ENCODE data around the gene TMEM273.

DNA sequence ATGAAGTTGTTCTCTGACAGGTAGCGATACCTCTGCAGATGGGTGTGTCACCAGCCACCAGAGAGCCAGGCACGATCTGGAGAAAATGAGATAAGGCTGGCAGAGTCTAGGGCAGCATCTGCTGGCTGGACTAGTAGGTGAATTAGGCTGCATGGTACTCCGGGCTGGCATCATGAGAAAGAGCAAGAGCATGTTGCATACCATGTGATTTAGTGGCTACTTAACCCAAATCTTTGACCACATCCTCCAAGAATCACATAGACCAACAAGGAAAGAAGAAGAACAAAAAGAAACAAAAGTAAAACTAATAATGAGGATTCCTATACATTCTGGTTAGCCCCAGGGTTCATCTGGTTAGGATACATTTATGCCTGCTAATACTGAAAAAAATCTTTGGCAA is 31.0 kb downstream of the TMEM273 start:
- no peak for TF ChIP-seq MAX (IDR thresholded peaks at IDR 0.05)
- TF ChIP-seq TEAD4 (IDR thresholded peaks at IDR 0.05) = no peak
- TF ChIP-seq RAD21 (IDR thresholded peaks at IDR 0.05; ENCODE audit: low read depth) = no peak
- TF ChIP-seq TCF12 (IDR thresholded peaks at IDR 0.05; ENCODE audit: low read depth) = no peak
- no peak for TF ChIP-seq YY1 (IDR thresholded peaks at IDR 0.05; ENCODE audit: low read depth)
- TF ChIP-seq EGR1 (IDR thresholded peaks at IDR 0.05) = no peak
